ENCODE results near the gene HYCC1. TPM values are rescaled to one million over a fixed set of nuclear protein-coding genes. Genes with fewer than 3 reads are reported as not detected.

HYCC1 gene
- total RNA-seq, 1 donor from 2014 or later = 10.9 TPM

- Histone ChIP-seq H3K9me3 (no peaks in the 10 kb centered on the region), H3K27ac (peak overlapping the region; percentile 66 to 67), H3K4me3 (no peak overlapping the region), H3K4me1 (peaks cover 0 to 35% of the 10 kb centered on the region in 2 donors), H3K36me3 (no peaks in the 10 kb centered on the region), H3K27me3 (no peaks in the 10 kb centered on the region)
- no peak for DNase-seq (ENCODE audit: low spot score in 2 of 2)
- intact Hi-C loops (cut with DNase I) = no loop called here
- no peak for TF ChIP-seq CTCF (IDR thresholded peaks at IDR 0.05)
Observed at GRCh38 chr7:23002698-23003097, 11.2 kb downstream of the HYCC1 start.

GRCh38 chr7:23001610-23002009 is 12.3 kb downstream of the HYCC1 start:
- no peaks in the 10 kb centered on the region for H3K27me3 ChIP-seq
- H3K4me1 ChIP-seq = peaks cover 0 to 35% of the 10 kb centered on the region in 2 donors
- no peaks in the 10 kb centered on the region for H3K36me3 ChIP-seq
- intact Hi-C loops (cut with DNase I) = no loop called here
- no peak overlapping the region for H3K27ac ChIP-seq
- no peak for TF ChIP-seq CTCF (IDR thresholded peaks at IDR 0.05)
- DNase-seq (ENCODE audit: low spot score in 2 of 2) = no peak
- H3K9me3 ChIP-seq = no peaks in the 10 kb centered on the region
- no peak overlapping the region for H3K4me3 ChIP-seq

- H3K4me3 ChIP-seq = no peak overlapping the region
- H3K4me1 ChIP-seq = peaks cover 0 to 35% of the 10 kb centered on the region in 2 donors
- no peak for TF ChIP-seq CTCF (IDR thresholded peaks at IDR 0.05)
- no peaks in the 10 kb centered on the region for H3K27me3 ChIP-seq
- H3K36me3 ChIP-seq = no peaks in the 10 kb centered on the region
- no peak overlapping the region for H3K27ac ChIP-seq
- intact Hi-C loops (cut with DNase I) = no loop called here
- H3K9me3 ChIP-seq = no peaks in the 10 kb centered on the region
- no peak for DNase-seq (ENCODE audit: low spot score in 2 of 2)
Observed at GRCh38 chr7:23000597-23001360, 13.2 kb downstream of the HYCC1 start.

GRCh38 chr7:22998519-22998896 is 15.4 kb downstream of the HYCC1 start:
- no peaks in the 10 kb centered on the region for H3K36me3 ChIP-seq
- TF ChIP-seq CTCF (IDR thresholded peaks at IDR 0.05) = no peak
- no peaks in the 10 kb centered on the region for H3K9me3 ChIP-seq
- H3K27ac ChIP-seq = no peak overlapping the region
- H3K27me3 ChIP-seq = no peaks in the 10 kb centered on the region
- DNase-seq (ENCODE audit: low spot score in 2 of 2) = no peak
- peaks cover 0 to 31% of the 10 kb centered on the region in 2 donors for H3K4me1 ChIP-seq
- intact Hi-C loops (cut with DNase I) = no loop called here
- no peak overlapping the region for H3K4me3 ChIP-seq

- H3K27ac ChIP-seq = no peak overlapping the region
- no peaks in the 10 kb centered on the region for H3K36me3 ChIP-seq
- DNase-seq (ENCODE audit: low spot score in 2 of 2) = no peak
- H3K4me3 ChIP-seq = no peak overlapping the region
- H3K27me3 ChIP-seq = no peaks in the 10 kb centered on the region
- intact Hi-C loops (cut with DNase I) = no loop called here
- no peak for TF ChIP-seq CTCF (IDR thresholded peaks at IDR 0.05)
- no peaks in the 10 kb centered on the region for H3K9me3 ChIP-seq
- peaks cover 0 to 26% of the 10 kb centered on the region in 2 donors for H3K4me1 ChIP-seq
Observed at GRCh38 chr7:22997871-22998518, 15.9 kb downstream of the HYCC1 start.
